CMK (cell line): ENCODE data around the gene C4BPA.
A peak's percentile ranks its signal among the peaks of the same experiment; 100 is the strongest.

Experiments
- DNase-seq: peaks from one replicate; pipeline ENCODE4 v3.0.0-alpha.2; 2010; ENCODE audit warnings: low read depth

C4BPA gene

DNA sequence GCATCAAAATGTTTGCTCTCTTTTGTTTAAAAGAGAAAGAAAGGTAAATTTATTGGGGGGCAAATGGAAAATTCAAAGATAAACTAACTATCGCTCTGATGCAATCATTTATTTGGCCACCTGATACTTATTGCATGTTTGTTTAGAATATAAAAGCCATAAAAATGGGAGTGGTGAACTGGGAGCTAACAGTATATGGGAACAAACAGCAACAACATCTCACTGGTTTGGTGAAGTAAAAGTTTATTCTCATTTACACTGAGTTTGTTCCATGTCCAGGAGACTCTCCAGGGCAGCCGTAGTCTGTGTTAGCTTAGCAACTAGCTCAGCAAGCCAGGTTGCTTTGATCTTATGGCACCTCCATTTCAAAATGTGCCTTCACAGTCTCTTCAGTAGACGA is 20.4 kb downstream of the C4BPA start:
- no peak for DNase-seq

GRCh38 chr1:207128336-207128921 is 24.4 kb downstream of the C4BPA start:
- DNase-seq = no peak

DNA sequence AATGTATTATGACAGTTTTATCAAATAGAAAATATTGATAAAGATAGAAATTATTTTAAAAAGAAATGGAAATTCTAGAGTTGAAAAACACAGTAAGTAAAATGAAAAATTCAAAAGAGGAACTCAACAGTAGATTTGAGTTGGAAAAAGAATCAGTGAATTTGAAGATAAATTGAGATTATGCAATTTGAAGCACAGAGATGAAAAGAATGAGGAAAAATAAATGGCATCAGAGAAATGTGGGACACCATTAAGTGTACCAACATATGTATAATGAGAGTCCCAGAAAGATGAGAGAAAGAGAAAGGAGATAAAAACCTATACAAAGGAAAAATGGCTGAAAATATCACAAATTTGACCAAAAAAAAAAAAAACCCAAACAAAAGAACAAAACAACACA is 25.0 kb downstream of the C4BPA start:
- no peak for DNase-seq

DNA sequence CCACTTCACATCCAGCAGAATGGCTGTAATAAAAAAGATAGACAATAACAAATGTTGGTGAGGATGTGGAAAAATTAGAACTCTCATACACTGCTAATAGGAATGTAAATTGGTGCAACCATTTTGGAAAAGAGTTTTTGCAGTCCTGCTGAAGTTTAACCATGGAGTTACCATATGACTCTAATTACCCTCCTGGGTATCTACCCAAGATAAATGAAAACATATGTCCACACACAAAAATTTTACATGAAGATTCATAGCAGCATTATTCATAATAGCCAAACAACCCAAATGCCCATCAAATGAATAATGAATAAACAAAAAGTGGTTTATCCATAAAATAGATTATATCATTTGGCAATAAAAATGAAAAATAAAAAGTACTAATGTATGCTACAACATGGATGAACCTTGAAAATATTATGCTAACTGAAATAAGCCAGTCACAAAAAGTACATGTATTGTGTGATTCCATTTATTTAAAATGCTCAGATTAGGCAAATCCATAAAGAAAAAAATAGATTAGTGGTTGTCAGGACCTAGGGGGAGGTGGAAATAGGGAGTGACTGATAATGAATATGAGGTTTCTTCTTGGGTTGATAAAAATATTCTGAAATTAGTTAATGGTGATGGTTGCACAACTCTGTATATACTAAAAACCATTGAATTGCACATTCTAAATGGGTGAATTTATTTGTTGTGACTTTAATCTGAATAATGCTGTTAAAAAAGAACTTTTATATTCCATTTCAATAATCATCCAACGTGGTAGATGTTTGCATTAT is 26.4 kb downstream of the C4BPA start:
- no peak for DNase-seq

GRCh38 chr1:207131163-207131562 is 27.1 kb downstream of the C4BPA start:
- DNase-seq = no peak

DNA sequence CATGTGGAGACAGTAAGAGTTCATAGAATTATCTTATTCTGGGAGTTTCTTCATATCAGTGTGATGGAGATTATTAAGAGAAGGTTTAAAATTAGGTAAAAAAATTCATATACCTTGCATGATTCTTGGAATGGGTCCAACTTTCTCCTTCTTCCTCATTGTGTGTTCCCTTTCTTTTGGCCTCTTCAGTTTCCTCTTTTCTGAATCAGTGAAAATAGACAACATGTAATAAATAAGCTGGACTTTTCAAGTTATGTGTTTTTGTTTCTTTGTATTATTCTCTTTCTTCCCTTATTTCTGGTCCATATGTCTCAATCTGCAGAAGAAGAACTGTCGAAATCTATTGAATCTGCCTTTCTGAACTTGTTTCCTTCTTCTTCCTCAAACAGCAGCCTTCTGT is 30.5 kb downstream of the C4BPA start:
- no peak for DNase-seq

GRCh38 chr1:207139616-207140015 is 35.6 kb downstream of the C4BPA start:
- no peak for DNase-seq

GRCh38 chr1:207140536-207140935 is 36.5 kb downstream of the C4BPA start:
- no peak for DNase-seq

- peak; percentile 42 for DNase-seq
Measured at GRCh38 chr1:207145401-207146058, 41.5 kb downstream of the C4BPA start.

DNA sequence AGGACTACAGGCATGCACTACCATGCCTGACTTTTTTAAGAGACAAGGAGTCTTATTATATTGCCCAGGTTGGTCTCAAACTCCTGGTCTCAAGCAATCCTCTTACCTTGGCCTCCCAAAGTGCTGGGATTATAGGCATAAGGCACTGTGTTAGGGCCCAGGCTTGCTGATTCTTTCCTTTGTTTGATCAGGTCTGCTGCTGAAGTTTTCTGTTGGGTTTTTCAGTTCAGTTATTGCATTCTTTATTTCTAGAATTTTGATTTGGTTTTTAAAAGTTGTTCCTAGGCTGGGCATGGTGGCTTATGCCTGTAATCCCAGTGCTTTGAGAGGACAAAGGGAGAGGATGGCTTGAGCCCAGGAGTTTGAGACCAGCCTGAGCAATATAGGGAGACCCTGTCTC is 47.9 kb downstream of the C4BPA start:
- no peak for DNase-seq

DNA sequence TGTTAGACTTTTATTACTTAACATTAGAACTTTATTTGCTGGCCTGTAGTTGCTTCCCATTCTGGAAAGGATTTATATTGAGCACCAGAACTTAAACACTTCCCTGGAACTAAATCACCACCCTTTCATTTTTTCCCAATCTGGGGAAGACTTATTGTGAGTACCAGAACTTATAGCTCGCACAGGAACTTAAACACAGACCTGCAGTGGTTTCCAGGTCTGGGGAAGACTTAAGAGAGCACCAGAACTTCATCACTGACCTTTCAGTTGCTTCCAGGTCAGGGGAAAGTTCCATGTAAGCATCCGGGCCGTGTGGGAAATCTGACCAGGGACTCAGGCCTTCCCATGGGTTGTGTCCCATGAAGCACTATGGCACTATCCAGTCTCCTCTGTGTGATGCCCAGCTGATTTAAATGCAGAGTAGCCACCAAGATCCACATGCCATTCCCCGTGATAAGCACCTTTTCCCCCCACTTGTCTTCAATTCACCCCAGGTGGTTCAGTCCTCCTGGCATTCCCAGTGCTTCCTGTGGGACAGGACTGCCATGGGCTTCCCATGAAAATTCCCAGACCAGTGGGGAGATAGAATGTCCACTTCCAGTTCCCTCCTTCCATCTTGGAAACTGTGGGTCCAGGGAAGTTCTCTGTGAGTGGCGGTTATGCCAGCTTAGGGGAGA is 48.9 kb downstream of the C4BPA start:
- DNase-seq = no peak

DNA sequence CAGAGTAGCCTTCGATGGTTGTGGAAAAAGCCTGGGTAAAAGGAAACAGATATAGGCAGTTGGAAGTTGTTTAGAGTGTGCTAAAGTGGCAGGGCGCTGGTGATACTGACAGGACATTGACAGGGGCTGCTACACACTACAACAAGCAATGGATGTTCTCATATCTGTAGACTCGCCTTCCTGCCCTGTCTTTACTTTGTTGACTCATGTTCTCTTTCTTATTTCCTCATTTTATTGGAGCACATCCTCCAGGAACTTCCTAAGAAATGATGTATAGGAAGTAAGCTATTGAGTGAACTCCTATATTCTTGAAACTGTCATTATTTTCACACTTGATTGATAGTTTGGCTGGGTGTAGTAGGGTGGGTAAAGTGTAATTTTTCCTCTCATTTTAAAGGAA is 51.0 kb downstream of the C4BPA start:
- DNase-seq = no peak

DNA sequence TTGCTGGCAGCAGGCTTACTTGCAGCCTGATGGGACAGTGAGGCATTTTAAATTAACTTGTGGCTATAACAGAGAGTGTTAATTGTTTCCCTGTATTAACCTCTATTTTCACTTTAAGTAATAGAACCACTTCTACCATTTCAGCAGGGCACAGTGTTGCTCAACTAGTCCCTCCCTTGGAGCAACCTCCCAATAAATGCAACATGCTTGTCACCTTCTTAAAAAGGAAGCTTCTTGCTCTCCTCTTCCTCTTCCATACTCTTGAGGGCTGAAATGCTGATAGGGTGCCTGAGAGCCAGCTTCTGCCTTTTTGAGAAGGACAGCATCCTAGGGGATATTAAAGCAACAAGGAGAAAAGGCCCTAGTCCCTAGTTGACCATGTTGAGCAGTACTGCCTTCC is 52.1 kb downstream of the C4BPA start:
- no peak for DNase-seq

GRCh38 chr1:207156826-207157225 is 52.8 kb downstream of the C4BPA start:
- no peak for DNase-seq

- no peak for DNase-seq
Measured at GRCh38 chr1:207164086-207164485, 60.1 kb downstream of the C4BPA start.

GRCh38 chr1:207172321-207172720 is 68.3 kb downstream of the C4BPA start:
- DNase-seq = no peak

DNA sequence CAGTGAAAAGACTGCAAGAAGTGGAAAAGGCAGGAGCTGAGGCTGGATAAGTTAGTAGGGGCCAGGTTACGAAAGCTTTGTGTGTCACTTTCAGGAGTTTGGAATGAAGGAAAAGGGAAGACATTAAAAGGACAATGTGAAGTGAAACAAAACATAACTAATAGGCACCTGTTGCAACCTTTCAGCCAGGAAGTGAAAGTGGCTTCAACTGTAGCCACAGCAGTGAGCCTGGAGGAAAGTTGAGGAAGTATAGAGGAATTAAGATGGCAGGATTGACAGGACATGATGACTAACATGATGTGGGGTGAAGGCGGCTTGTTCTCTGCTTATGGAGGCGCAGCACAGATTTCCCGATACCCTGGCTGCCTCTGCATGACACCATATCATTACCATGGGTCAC is 68.9 kb downstream of the C4BPA start:
- DNase-seq = no peak

GRCh38 chr1:207173396-207173795 is 69.4 kb downstream of the C4BPA start:
- no peak for DNase-seq

DNA sequence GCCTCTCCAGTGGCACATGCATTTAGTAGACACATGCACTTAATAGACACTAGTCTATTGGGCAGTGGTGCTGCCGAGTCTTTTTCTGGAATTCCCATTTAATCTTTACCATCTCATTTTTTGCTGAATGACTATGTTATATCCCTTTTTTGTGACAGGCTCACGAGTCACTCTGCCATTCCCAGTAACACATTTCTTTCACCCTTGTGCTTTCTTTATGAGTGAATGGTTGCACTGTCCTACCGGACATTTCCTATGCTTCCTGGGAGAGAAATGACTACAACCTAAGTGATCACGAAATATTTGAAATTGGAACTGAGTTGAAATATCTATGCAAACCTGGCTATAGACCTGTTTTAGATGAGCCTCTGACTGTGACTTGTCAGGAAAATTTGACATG is 70.9 kb downstream of the C4BPA start:
- DNase-seq = no peak

- DNase-seq = no peak
Measured at GRCh38 chr1:207179036-207179435, 75.0 kb downstream of the C4BPA start.

DNA sequence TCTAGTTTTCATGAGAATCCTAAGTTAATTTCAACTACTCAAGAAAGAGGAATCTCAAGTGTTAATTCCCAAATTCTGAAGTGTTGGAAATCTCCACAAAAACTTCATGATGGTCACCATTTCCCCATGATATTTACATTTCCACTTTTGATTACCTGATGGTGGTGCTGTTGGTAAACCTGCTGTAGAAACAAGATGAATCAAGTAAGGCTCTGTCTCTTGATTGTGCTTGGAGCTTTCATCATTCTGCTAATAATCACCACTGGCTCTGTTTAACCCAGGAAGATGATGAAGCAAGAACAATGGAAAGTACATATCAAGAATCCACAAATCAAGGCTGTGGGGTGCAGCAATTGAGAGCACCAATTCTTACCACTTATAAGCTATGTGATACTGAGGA is 77.8 kb downstream of the C4BPA start:
- no peak for DNase-seq

DNA sequence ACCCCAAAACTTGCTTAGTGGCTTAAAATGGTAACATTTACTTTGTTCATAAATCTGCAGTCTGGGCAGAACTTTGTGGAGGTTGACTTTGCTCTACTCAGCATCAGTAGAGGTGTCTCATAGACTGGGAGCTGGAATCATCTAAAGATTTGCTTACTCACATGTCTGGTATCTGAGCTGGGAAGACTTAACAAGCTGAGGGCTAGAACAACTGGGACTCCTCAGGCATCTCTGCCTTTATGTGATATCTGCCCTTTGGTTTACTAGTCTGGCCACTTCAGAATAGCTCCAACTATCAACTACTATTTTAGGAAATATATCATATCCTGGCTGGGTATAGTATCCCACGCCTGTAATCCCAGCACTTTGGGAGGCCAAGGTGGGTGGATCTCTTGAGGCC is 82.5 kb downstream of the C4BPA start:
- DNase-seq = no peak

DNA sequence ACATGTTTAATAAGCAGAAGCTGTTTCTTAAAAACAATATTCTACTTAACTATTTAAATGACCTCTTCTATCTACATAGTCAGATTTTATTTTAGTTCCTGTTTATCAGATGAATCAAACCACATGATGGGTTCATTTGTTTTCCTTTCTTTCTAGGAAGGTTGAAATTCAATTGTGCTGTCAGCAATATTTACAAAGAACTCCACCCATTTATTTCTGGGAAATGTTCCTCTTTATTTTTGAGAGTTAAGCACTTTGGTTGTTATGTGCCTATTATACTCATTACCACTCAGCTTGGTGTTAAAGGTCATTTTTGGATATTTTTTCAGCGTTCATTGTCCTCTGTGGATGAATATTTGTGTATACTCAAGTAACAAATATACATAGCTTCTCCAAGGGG is 84.9 kb downstream of the C4BPA start:
- no peak for DNase-seq
